Smooth muscle cell (in vitro differentiated cells): ENCODE data around the gene LNPK. TPM values are rescaled to one million over a fixed set of nuclear protein-coding genes. Genes with fewer than 3 reads are reported as not detected.

Experiments
- DNase-seq: peaks from one replicate; lab custom pipeline; 2025; ENCODE audit not compliant: unreplicated experiment; lab: John Stamatoyannopoulos, UW
- H2AFZ ChIP-seq: fragments of 200-600 bp; sonication (generic); 2 replicates; pipeline ENCODE4 v1.6.0; 2016; ENCODE audit warnings: antibody characterized with exemption, low read depth, mild to moderate bottlenecking
- H3F3A ChIP-seq: fragments of 200-600 bp; sonication (generic); 2 replicates; pipeline ENCODE4 v1.6.0; 2017; ENCODE audit warnings: antibody characterized with exemption, low read depth
- H3K27ac ChIP-seq: fragments of 200-600 bp; sonication (generic); 2 replicates; pipeline ENCODE4 v1.5.1; 2016; ENCODE audit warnings: low read depth, mild to moderate bottlenecking
- H3K27me3 ChIP-seq: fragments of 200-600 bp; sonication (generic); 2 replicates; pipeline ENCODE4 v1.6.1; 2016; ENCODE audit warnings: low read depth, mild to moderate bottlenecking
- H3K36me3 ChIP-seq: fragments of 200-600 bp; sonication (generic); 2 replicates; pipeline ENCODE4 v1.5.1; 2016; ENCODE audit warnings: low read depth
- H3K4me1 ChIP-seq: fragments of 200-600 bp; sonication (generic); 2 replicates; pipeline ENCODE4 v1.5.1; 2016; ENCODE audit warnings: low read depth
- H3K4me2 ChIP-seq: fragments of 200-600 bp; sonication (generic); 2 replicates; pipeline ENCODE4 v1.6.0; 2016; ENCODE audit warnings: mild to moderate bottlenecking
- H3K4me3 ChIP-seq: fragments of 200-600 bp; sonication (generic); 2 replicates; pipeline ENCODE4 v1.5.1; 2016; ENCODE audit warnings: mild to moderate bottlenecking
- H3K79me2 ChIP-seq: fragments of 200-600 bp; sonication (generic); 2 replicates; pipeline ENCODE4 v1.6.0; 2016; ENCODE audit warnings: low read depth, mild to moderate bottlenecking
- H3K9ac ChIP-seq: fragments of 200-600 bp; sonication (generic); 2 replicates; pipeline ENCODE4 v1.6.0; 2016; ENCODE audit warnings: low read depth
- H3K9me3 ChIP-seq: fragments of 200-600 bp; sonication (generic); replicated peaks from 2 replicates; pipeline ENCODE4 v1.5.1; 2016; ENCODE audit warnings: low read depth
- H4K20me1 ChIP-seq: fragments of 200-600 bp; sonication (generic); 2 replicates; pipeline ENCODE4 v1.6.0; 2016; ENCODE audit warnings: low read depth
- CTCF ChIP-seq: fragments of 200-600 bp; sonication (generic); IDR thresholded peaks from 2 replicates; pipeline ENCODE4 v1.5.1; 2017; ENCODE audit warnings: borderline replicate concordance, mild to moderate bottlenecking, antibody characterized with exemption; ENCODE audit not compliant: insufficient read depth, poor library complexity, severe bottlenecking
- WGBS: methylation state at CpG from one replicate; pipeline ENCODE4 v1.1.7; 2016; ENCODE audit warnings: low lambda C conversion rate; 5-methylcytosine and 5-hydroxymethylcytosine counted together
- polyA plus RNA-seq: library from polyadenylated mRNA; unstranded; fragments of >200 nt; fragmentation: Nextera tagmentation; extraction: Ambion mirVana; gene quantifications from 2 replicates; pipeline ENCODE4 v1.2.1, GENCODE V29; 2016
- total RNA-seq: library from RNA; depleted of rRNA; stranded (reverse); fragments of >200 nt; gene quantifications from 2 replicates; pipeline ENCODE4 v1.2.3, GENCODE V29; 2014

LNPK gene
- total and polyA plus RNA-seq, 2 experiments from 2014 or later: 14.4 to 38.5 TPM

DNA sequence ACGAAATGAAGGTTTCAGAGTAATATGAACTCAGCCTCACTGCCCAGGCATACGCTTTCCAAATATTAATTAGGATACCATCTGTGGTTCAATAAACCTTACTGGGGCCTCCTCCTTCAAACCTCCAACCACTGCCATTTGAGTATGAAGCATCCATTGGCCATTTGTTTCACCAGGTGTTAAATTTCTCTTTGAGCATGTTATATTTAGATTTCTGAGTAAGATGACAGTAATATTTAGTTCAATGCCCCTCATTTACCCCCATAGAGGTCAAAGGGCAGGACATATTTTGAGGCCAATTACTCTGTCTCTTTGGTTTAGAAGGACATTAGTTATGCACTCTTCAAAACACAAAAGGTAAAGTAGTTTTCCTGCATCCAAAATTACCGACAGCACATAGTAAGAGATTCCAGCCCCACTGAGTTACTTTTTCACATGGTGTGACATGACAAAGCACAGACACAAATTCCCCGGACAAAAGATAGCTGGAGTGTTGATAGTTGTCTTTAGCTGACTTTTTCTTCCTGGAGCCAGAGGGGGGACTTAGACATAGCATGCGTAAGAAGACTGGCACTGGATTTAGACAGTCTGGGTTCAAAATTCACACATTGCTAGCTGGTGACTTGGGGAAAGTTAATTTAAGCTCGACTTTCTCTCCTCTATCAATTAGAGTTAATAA lies 33.1 kb upstream of the LNPK start:
- no peak overlapping the region for H2AFZ ChIP-seq
- no peak overlapping the region for H3K27ac ChIP-seq
- no peak overlapping the region for H3K4me3 ChIP-seq
- H3K36me3 ChIP-seq: no peaks in the 10 kb centered on the region
- peaks cover 12% of the 10 kb centered on the region for H3K27me3 ChIP-seq
- H3K4me1 ChIP-seq: no peaks in the 10 kb centered on the region
- H4K20me1 ChIP-seq: no peaks in the 10 kb centered on the region
- peak overlapping the region; percentile 19 for H3K4me2 ChIP-seq
- no peak for DNase-seq
- no peak overlapping the region for H3K9ac ChIP-seq
- H3K9me3 ChIP-seq: no peaks in the 10 kb centered on the region
- TF ChIP-seq CTCF: no peak
- no peaks in the 10 kb centered on the region for H3F3A ChIP-seq
- WGBS: 29% methylated on average over 6 of the region's 6 CpGs
- H3K79me2 ChIP-seq: no peaks in the 10 kb centered on the region

DNA sequence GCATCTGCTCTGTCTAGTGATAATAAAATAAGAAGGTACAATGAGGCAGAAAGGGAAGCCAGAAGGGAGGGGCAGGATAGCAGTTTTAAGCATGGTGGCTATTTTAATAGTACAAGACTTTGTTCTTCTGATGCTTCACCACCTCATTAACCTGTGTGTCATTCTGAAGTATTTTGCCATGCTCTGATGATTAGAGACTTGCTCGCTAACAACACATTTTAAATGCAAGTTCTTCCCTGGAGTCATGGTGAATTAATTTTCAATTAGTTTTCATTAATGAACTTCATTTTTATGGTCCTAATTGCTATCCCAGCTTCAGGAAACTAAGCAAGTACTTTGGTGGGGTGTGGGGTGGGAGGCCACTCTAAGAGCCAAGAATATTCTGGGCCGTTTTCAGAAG lies 25.7 kb upstream of the LNPK start:
- no peaks in the 10 kb centered on the region for H3K9me3 ChIP-seq
- no peak overlapping the region for H3K4me2 ChIP-seq
- peaks cover 18% of the 10 kb centered on the region for H3K27me3 ChIP-seq
- TF ChIP-seq CTCF: no peak
- H2AFZ ChIP-seq: no peak overlapping the region
- no peaks in the 10 kb centered on the region for H3K36me3 ChIP-seq
- H3K4me1 ChIP-seq: no peaks in the 10 kb centered on the region
- H3F3A ChIP-seq: no peaks in the 10 kb centered on the region
- H3K4me3 ChIP-seq: no peak overlapping the region
- no peak for DNase-seq
- WGBS: 73% methylated on average over 2 of the region's 2 CpGs
- H3K79me2 ChIP-seq: no peaks in the 10 kb centered on the region
- H3K27ac ChIP-seq: no peak overlapping the region
- H4K20me1 ChIP-seq: no peaks in the 10 kb centered on the region
- H3K9ac ChIP-seq: no peak overlapping the region

DNA sequence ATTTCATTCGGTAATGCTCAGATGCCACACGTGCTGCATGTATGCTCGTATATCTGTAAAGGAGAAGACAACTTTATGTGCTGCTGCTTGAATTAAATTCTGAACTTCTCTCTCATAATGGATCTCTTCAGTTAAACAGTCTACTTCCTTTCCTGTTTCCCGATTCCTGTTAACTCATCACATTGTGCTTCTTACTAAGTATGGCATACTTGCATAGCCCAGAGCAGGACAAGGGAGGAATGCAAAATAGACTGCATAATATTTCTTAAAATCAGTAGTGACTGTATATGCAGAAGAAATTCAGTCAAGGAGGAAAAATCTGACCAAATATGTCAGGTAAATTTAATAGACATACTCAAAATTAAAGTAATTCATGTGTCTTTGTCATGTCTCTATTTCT lies 23.9 kb upstream of the LNPK start:
- Histone ChIP-seq H3K4me1 (no peaks in the 10 kb centered on the region), H3F3A (no peaks in the 10 kb centered on the region), H3K79me2 (no peaks in the 10 kb centered on the region), H3K4me3 (no peak overlapping the region), H3K27ac (no peak overlapping the region), H2AFZ (no peak overlapping the region), H3K36me3 (no peaks in the 10 kb centered on the region), H3K27me3 (peaks cover 8% of the 10 kb centered on the region), H4K20me1 (no peaks in the 10 kb centered on the region), H3K4me2 (no peak overlapping the region), H3K9me3 (no peaks in the 10 kb centered on the region), H3K9ac (no peak overlapping the region)
- WGBS: 64% methylated on average over 4 of the region's 4 CpGs
- TF ChIP-seq CTCF: no peak
- no peak for DNase-seq

- 54% methylated on average over 2 of the region's 2 CpGs for WGBS
- Histone ChIP-seq H3K27me3 (peaks cover 8% of the 10 kb centered on the region), H3K9me3 (no peaks in the 10 kb centered on the region), H3K4me2 (no peak overlapping the region), H3K4me1 (no peaks in the 10 kb centered on the region), H3K4me3 (no peak overlapping the region), H3K9ac (no peak overlapping the region), H3K79me2 (no peaks in the 10 kb centered on the region), H3F3A (no peaks in the 10 kb centered on the region), H3K36me3 (no peaks in the 10 kb centered on the region), H3K27ac (no peak overlapping the region), H2AFZ (no peak overlapping the region), H4K20me1 (no peaks in the 10 kb centered on the region)
- no peak for TF ChIP-seq CTCF
- DNase-seq: no peak
These were observed 22.0 kb upstream of the LNPK start for GRCh38 chr2:176024083-176024482.
